PC-9 (cell line): ENCODE results near the gene GRB2. TPM values are rescaled to one million over a fixed set of nuclear protein-coding genes. Genes with fewer than 3 reads are reported as not detected.

Experiments used
- BruUV-seq: library from RNA; stranded (reverse); fragments of 400-500 nt; replicated peaks from 2 replicates; lab custom pipeline; 2021; lab: Mats Ljungman, UMichigan
- CTCF ChIA-PET: fragments of 300-600 bp; sonication (Branson Sonifier 250); formaldehyde crosslinking; loops from one replicate; lab custom pipeline; 2022; ENCODE audit warnings: antibody characterized with exemption; lab: Charles Lee
- POLR2A ChIA-PET: fragments of 300-600 bp; sonication (Branson Sonifier 250); formaldehyde crosslinking; loops from one replicate; lab custom pipeline; 2022; ENCODE audit warnings: antibody characterized with exemption; ENCODE audit not compliant: unreplicated experiment; lab: Charles Lee
- DNase-seq, 2 experiments: peaks; one replicate each; pipeline versions ENCODE4 v3.0.0 to v3.0.0-alpha.2; 2015 to 2022; ENCODE audit warnings: mixed read lengths in 1 of 2
- H2AFZ ChIP-seq: fragments of 200-600 bp; sonication (generic); 2 replicates; pipeline ENCODE4 v1.8.1; 2017; ENCODE audit warnings: antibody characterized with exemption
- H3F3A ChIP-seq: fragments of 200-600 bp; sonication (generic); 2 replicates; pipeline ENCODE4 v1.8.1; 2017; ENCODE audit warnings: antibody characterized with exemption, mild to moderate bottlenecking, low read depth; ENCODE audit not compliant: insufficient read depth
- H3K27ac ChIP-seq: fragments of 200-600 bp; sonication (generic); 2 replicates; pipeline ENCODE4 v1.6.1; 2016; ENCODE audit warnings: mixed run types
- H3K27me3 ChIP-seq: fragments of 200-600 bp; sonication (generic); 2 replicates; pipeline ENCODE4 v1.6.1; 2016; ENCODE audit warnings: low read depth, mixed run types; ENCODE audit not compliant: insufficient read depth
- H3K36me3 ChIP-seq: fragments of 200-600 bp; sonication (generic); 2 replicates; pipeline ENCODE4 v1.6.1; 2016; ENCODE audit warnings: low read depth, mixed run types
- H3K4me1 ChIP-seq: fragments of 200-600 bp; sonication (generic); replicated peaks from 2 replicates; pipeline ENCODE4 v1.6.1; 2016; ENCODE audit warnings: mixed run types; ENCODE audit not compliant: insufficient read depth
- H3K4me2 ChIP-seq: fragments of 200-600 bp; sonication (generic); 2 replicates; pipeline ENCODE4 v1.6.1; 2017; ENCODE audit warnings: mixed run types
- H3K4me3 ChIP-seq: fragments of 200-600 bp; sonication (generic); 2 replicates; pipeline ENCODE4 v1.6.1; 2016; ENCODE audit warnings: mixed run types
- H3K79me2 ChIP-seq: fragments of 200-600 bp; sonication (generic); 2 replicates; pipeline ENCODE4 v1.6.1; 2017; ENCODE audit warnings: low read depth, mixed run types
- H3K9me2 ChIP-seq: fragments of 200-600 bp; sonication (generic); 2 replicates; pipeline ENCODE4 v1.8.1; 2017; ENCODE audit warnings: mild to moderate bottlenecking; ENCODE audit not compliant: insufficient read depth
- H3K9me3 ChIP-seq: fragments of 200-600 bp; sonication (generic); 2 replicates; pipeline ENCODE4 v1.8.1; 2016; ENCODE audit warnings: low read depth; ENCODE audit not compliant: insufficient read depth
- H4K20me1 ChIP-seq: fragments of 200-600 bp; sonication (generic); 2 replicates; pipeline ENCODE4 v1.8.1; 2017; ENCODE audit not compliant: insufficient read depth
- CTCF ChIP-seq: fragments of 200-600 bp; sonication (generic); conservative IDR thresholded peaks from 2 replicates; pipeline ENCODE4 v1.6.1; 2017; ENCODE audit warnings: mixed run types, antibody characterized with exemption, mild to moderate bottlenecking, moderate library complexity
- EZH2 ChIP-seq: fragments of 200-600 bp; sonication (generic); IDR thresholded peaks from 2 replicates; pipeline ENCODE4 v1.8.0; 2017; ENCODE audit warnings: antibody characterized with exemption, low read depth
- intact Hi-C: fragments of 100-400 bp; cut with micrococcal nuclease; formaldehyde crosslinking; loops from one replicate; pipeline ENCODE4 v1.10.0; 2022; ENCODE audit not compliant: unreplicated experiment
- total RNA-seq: library from RNA; stranded (reverse); gene quantifications from 2 replicates; pipeline ENCODE4 v1.2.3, GENCODE V29; 2021

The GRB2 gene
- total RNA-seq, 1 experiment from 2014 or later: 75.3 TPM

- CTCF ChIA-PET: interaction anchor here (0.6 to 0.7 kb wide), 5 partner anchors 18 to 149 kb away, joined by 3 to 7 read pairs (median 3); no protein-coding TSS in a partner anchor
- H4K20me1 ChIP-seq: no peaks in the 10 kb centered on the region
- DNase-seq: peak; percentile 43 to 57
- peak overlapping the region; percentile 59; the same call in 1 of the 2 replicates for H2AFZ ChIP-seq
- TF ChIP-seq CTCF (peak; percentile 83), EZH2 (no peak)
- no peaks in the 10 kb centered on the region for H3K9me3 ChIP-seq
- no peaks in the 10 kb centered on the region for H3K4me1 ChIP-seq
- H3K4me2 ChIP-seq: peak overlapping the region; percentile 74
- H3K9me2 ChIP-seq: no peaks in the 10 kb centered on the region
- H3K27ac ChIP-seq: no peak overlapping the region
- H3F3A ChIP-seq: peaks cover 6% of the 10 kb centered on the region; the same call in 1 of the 2 replicates
- BruUV-seq: no TSS peak
- POLR2A ChIA-PET: interaction anchor here (0.6 kb wide), 1 partner anchor 211 kb away, joined by 5 read pairs; no protein-coding TSS in a partner anchor
- peak overlapping the region; percentile 36; the same call in 1 of the 2 replicates for H3K4me3 ChIP-seq
- intact Hi-C loops: no loop called here
- H3K36me3 ChIP-seq: no peaks in the 10 kb centered on the region
- H3K79me2 ChIP-seq: no peaks in the 10 kb centered on the region
- 0 out of 2 replicates have a peak, but pooled peaks cover 11% of the 10 kb centered on the region for H3K27me3 ChIP-seq
Observed at GRCh38 chr17:75412455-75413317, 7.2 kb upstream of the GRB2 start.

- intact Hi-C loops: no loop called here
- Histone ChIP-seq H3K36me3 (no peaks in the 10 kb centered on the region), H4K20me1 (no peaks in the 10 kb centered on the region), H3K9me3 (no peaks in the 10 kb centered on the region), H3K27ac (no peak overlapping the region), H3F3A (peaks cover 6% of the 10 kb centered on the region; the same call in 1 of the 2 replicates), H3K79me2 (no peaks in the 10 kb centered on the region), H3K4me2 (0 out of 2 replicates have a peak overlapping the region, but pooled peaks have one; percentile 74), H3K27me3 (0 out of 2 replicates have a peak, but pooled peaks cover 11% of the 10 kb centered on the region), H2AFZ (no peak overlapping the region), H3K9me2 (no peaks in the 10 kb centered on the region), H3K4me1 (peaks cover 2% of the 10 kb centered on the region; the same call in 1 of the 2 replicates), H3K4me3 (no peak overlapping the region)
- no TSS peak for BruUV-seq
- ChIA-PET POLR2A (no interaction called here), CTCF (interaction anchor here (0.6 to 0.7 kb wide), 3 partner anchors 16 to 209 kb away, joined by 3 to 5 read pairs (median 3); no protein-coding TSS in a partner anchor)
- TF ChIP-seq CTCF (no peak), EZH2 (no peak)
- DNase-seq: no peak
Observed at GRCh38 chr17:75411328-75412067, 6.0 kb upstream of the GRB2 start.

GRCh38 chr17:75410141-75410540, 4.7 kb upstream of the GRB2 start:
- POLR2A ChIA-PET: no interaction called here

More at GRCh38 chr17:75410141-75410540, 4.7 kb upstream of the GRB2 start:
- Histone ChIP-seq H3K4me2 (no peak overlapping the region), H2AFZ (no peak overlapping the region), H3K4me1 (peaks cover 9% of the 10 kb centered on the region; the same call in 1 of the 2 replicates), H3K27me3 (0 out of 2 replicates have a peak, but pooled peaks cover 11% of the 10 kb centered on the region), H3K9me2 (no peaks in the 10 kb centered on the region), H3K79me2 (peaks cover 3% of the 10 kb centered on the region), H3K4me3 (no peak overlapping the region), H3K9me3 (no peaks in the 10 kb centered on the region), H3F3A (peaks cover 10% of the 10 kb centered on the region; the same call in 1 of the 2 replicates), H4K20me1 (no peaks in the 10 kb centered on the region), H3K36me3 (no peaks in the 10 kb centered on the region), H3K27ac (no peak overlapping the region)
- TF ChIP-seq CTCF (no peak), EZH2 (no peak)
- DNase-seq: no peak
- intact Hi-C loops: no loop called here
- no TSS peak for BruUV-seq
- CTCF ChIA-PET: no interaction called here
